Measurements from ENCODE around the gene TMPRSS11E. TPM values are rescaled to one million over a fixed set of nuclear protein-coding genes. Genes with fewer than 3 reads are reported as not detected.

TMPRSS11E gene
- total RNA-seq, 1 experiment from 2014 or later: not detected

DNA sequence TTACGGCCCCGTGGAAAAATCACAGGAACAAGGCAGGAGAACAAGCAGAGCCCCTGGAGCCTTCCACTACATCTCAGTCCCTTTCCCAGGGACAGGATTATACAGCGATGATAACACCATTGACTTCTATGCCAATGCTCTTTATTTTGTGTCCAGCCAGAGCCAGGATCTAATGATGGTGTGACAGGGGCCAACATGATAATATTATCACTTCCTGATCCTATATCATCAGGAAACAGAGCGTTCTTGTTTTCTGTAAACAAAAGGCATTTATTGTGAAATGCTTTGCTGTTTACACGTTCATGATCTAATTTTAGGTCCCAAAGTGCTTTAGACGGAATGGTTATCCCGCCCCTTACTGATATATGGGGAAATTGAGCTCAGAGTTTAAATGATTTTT lies 12.8 kb downstream of the TMPRSS11E start:
- ChIA-PET CTCF (no interaction called here), POLR2A (no interaction called here)
- TF ChIP-seq TCF7L2 (IDR thresholded peaks at IDR 0.05; ENCODE audit: low read depth, low read length) (no peak), POLR2AphosphoS5 (IDR thresholded peaks at IDR 0.05; ENCODE audit: low read depth, low read length) (no peak), SIN3A (IDR thresholded peaks at IDR 0.05; ENCODE audit: borderline replicate concordance, insufficient read depth, low read depth, low read length) (no peak)
- TF ChIP-seq, protein P1, sequence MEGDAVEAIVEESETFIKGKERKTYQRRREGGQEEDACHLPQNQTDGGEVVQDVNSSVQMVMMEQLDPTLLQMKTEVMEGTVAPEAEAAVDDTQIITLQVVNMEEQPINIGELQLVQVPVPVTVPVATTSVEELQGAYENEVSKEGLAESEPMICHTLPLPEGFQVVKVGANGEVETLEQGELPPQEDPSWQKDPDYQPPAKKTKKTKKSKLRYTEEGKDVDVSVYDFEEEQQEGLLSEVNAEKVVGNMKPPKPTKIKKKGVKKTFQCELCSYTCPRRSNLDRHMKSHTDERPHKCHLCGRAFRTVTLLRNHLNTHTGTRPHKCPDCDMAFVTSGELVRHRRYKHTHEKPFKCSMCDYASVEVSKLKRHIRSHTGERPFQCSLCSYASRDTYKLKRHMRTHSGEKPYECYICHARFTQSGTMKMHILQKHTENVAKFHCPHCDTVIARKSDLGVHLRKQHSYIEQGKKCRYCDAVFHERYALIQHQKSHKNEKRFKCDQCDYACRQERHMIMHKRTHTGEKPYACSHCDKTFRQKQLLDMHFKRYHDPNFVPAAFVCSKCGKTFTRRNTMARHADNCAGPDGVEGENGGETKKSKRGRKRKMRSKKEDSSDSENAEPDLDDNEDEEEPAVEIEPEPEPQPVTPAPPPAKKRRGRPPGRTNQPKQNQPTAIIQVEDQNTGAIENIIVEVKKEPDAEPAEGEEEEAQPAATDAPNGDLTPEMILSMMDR (IDR thresholded peaks at IDR 0.05): no peak
- TF ChIP-seq, protein P2, sequence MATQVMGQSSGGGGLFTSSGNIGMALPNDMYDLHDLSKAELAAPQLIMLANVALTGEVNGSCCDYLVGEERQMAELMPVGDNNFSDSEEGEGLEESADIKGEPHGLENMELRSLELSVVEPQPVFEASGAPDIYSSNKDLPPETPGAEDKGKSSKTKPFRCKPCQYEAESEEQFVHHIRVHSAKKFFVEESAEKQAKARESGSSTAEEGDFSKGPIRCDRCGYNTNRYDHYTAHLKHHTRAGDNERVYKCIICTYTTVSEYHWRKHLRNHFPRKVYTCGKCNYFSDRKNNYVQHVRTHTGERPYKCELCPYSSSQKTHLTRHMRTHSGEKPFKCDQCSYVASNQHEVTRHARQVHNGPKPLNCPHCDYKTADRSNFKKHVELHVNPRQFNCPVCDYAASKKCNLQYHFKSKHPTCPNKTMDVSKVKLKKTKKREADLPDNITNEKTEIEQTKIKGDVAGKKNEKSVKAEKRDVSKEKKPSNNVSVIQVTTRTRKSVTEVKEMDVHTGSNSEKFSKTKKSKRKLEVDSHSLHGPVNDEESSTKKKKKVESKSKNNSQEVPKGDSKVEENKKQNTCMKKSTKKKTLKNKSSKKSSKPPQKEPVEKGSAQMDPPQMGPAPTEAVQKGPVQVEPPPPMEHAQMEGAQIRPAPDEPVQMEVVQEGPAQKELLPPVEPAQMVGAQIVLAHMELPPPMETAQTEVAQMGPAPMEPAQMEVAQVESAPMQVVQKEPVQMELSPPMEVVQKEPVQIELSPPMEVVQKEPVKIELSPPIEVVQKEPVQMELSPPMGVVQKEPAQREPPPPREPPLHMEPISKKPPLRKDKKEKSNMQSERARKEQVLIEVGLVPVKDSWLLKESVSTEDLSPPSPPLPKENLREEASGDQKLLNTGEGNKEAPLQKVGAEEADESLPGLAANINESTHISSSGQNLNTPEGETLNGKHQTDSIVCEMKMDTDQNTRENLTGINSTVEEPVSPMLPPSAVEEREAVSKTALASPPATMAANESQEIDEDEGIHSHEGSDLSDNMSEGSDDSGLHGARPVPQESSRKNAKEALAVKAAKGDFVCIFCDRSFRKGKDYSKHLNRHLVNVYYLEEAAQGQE (IDR thresholded peaks at IDR 0.05; ENCODE audit: insufficient read depth in 1 of 2, low read depth in 2 of 2, low read length in 1 of 2): no peak
- Histone ChIP-seq H3K36me3 (ENCODE audit: control insufficient read depth, insufficient read depth, low read length) (no peaks in the 10 kb centered on the region), H3K4me1 (ENCODE audit: control insufficient read depth, insufficient read depth, low read length) (no peaks in the 10 kb centered on the region), H3K27me3 (ENCODE audit: control insufficient read depth, insufficient read depth, low read length) (no peaks in the 10 kb centered on the region), H3K9me3 (ENCODE audit: control insufficient read depth, insufficient read depth, low read depth, low read length) (no peaks in the 10 kb centered on the region), H3K4me3 (ENCODE audit: low read depth in 2 of 2, low read length in 2 of 2) (no peak overlapping the region), H3K27ac (ENCODE audit: low read length) (no peak overlapping the region)
- DNase-seq (ENCODE audit: low read depth, low spot score) (no peak), ATAC-seq (no peak)
- in situ Hi-C loops (cut with HindIII; ENCODE audit: low pct_unique_long_range_greater_than_20kb, low sequenced_read_pairs) (no loop called here), intact Hi-C loops (cut with micrococcal nuclease; ENCODE audit: unreplicated experiment) (no loop called here)
- no TSS peak for BruUV-seq (replicated peaks)

DNA sequence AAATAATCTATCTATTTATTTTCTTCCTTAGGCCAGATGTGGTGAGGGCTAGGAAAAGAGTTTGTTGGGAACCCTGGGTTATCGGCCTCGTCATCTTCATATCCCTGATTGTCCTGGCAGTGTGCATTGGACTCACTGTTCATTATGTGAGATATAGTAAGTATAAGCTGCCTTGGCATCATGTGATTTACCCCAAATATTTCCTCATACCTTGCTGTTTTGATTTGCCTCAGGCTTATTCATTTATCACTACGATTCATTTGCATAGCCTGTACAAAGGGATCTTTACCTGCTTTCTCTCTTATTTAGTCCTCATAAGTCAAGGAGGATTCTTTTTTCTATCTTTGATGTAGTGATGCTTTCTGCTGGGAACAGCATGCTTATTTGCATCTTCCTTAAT lies 14.5 kb downstream of the TMPRSS11E start:
- H3K4me1 ChIP-seq (ENCODE audit: control insufficient read depth, insufficient read depth, low read length): no peaks in the 10 kb centered on the region
- H3K4me3 ChIP-seq (ENCODE audit: low read depth in 2 of 2, low read length in 2 of 2): no peak overlapping the region
- no peak overlapping the region for H3K27ac ChIP-seq (ENCODE audit: low read length)
- H3K27me3 ChIP-seq (ENCODE audit: control insufficient read depth, insufficient read depth, low read length): no peaks in the 10 kb centered on the region
- no peaks in the 10 kb centered on the region for H3K36me3 ChIP-seq (ENCODE audit: control insufficient read depth, insufficient read depth, low read length)
- ATAC-seq (no peak), DNase-seq (ENCODE audit: low read depth, low spot score) (no peak)
- no TSS peak for BruUV-seq (replicated peaks)
- CTCF ChIA-PET: no interaction called here
- POLR2A ChIA-PET: no interaction called here
- TF ChIP-seq, protein P2 (IDR thresholded peaks at IDR 0.05; ENCODE audit: insufficient read depth in 1 of 2, low read depth in 2 of 2, low read length in 1 of 2): no peak
- TF ChIP-seq POLR2AphosphoS5 (IDR thresholded peaks at IDR 0.05; ENCODE audit: low read depth, low read length) (no peak), SIN3A (IDR thresholded peaks at IDR 0.05; ENCODE audit: borderline replicate concordance, insufficient read depth, low read depth, low read length) (no peak), TCF7L2 (IDR thresholded peaks at IDR 0.05; ENCODE audit: low read depth, low read length) (no peak)
- TF ChIP-seq, protein P1 (IDR thresholded peaks at IDR 0.05): no peak
- intact Hi-C loops (cut with micrococcal nuclease; ENCODE audit: unreplicated experiment): no loop called here
- in situ Hi-C loops (cut with HindIII; ENCODE audit: low pct_unique_long_range_greater_than_20kb, low sequenced_read_pairs): no loop called here
- no peaks in the 10 kb centered on the region for H3K9me3 ChIP-seq (ENCODE audit: control insufficient read depth, insufficient read depth, low read depth, low read length)
